ENCODE measurements around the gene ATAT1.
A peak's percentile ranks its signal among the peaks of the same experiment; 100 is the strongest.
"Not testable (repeated sequence)": the region's sequence is repeated elsewhere in the genome, so short reads cannot be mapped to it uniquely, and the experiment has no call there.

Gene ATAT1

GRCh38 chr6:30626484-30627366, at the start of gene ATAT1:
ATAT1 (plus strand) TSS chr6:30626874.
- H3K4me3 Mint-ChIP-seq: peak within 1 kb of the TSS; percentile 95 to 96
- peaks cover 40% of the 10 kb centered on the region for H3K4me1 Mint-ChIP-seq
- peak within 1 kb of the TSS; percentile 97 to 98 for H3K27ac Mint-ChIP-seq
- peak; percentile 80 to 83 for DNase-seq
- no peaks in the 10 kb centered on the region for H3K9me3 Mint-ChIP-seq
- ATAC-seq: peak; percentile 98
- no peaks in the 10 kb centered on the region for H3K27me3 Mint-ChIP-seq

GRCh38 chr6:30578051-30578450, 48.6 kb upstream of the ATAT1 start:
- Mint-ChIP-seq H3K4me1 (peaks cover 37% of the 10 kb centered on the region), H3K4me3 (no peak overlapping the region), H3K9me3 (no peaks in the 10 kb centered on the region), H3K27me3 (no peaks in the 10 kb centered on the region), H3K27ac (peak overlapping the region in 1 of 2 donors; percentile 49)
- ATAC-seq: no peak
- no peak for DNase-seq

DNA sequence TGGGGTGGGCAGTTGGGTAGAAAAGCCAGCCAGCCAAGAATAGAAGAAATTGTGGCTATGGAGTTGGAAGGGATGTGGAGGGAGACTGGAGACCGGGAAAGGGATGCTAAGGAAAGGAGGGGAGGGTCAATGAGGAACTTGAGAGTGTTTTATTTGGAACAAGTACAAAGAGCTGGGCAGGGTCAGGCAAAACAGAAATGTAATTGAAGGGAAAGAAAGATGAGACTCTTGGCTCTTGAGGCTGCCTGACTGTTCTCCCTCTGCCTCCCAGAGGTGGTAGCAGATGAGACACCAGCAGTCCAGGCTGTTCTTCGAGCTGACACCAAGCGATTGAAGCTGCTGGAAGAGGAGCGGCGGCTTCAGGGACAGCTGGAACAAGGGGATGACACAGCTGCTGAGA, 42.8 kb upstream of the ATAT1 start:
- no peak for DNase-seq
- H3K9me3 Mint-ChIP-seq: no peaks in the 10 kb centered on the region
- H3K4me3 Mint-ChIP-seq: no peak overlapping the region
- H3K27me3 Mint-ChIP-seq: no peaks in the 10 kb centered on the region
- ATAC-seq: no peak
- H3K4me1 Mint-ChIP-seq: no peaks in the 10 kb centered on the region
- no peak overlapping the region for H3K27ac Mint-ChIP-seq

GRCh38 chr6:30589754-30590358, 36.8 kb upstream of the ATAT1 start:
- Mint-ChIP-seq H3K9me3 (no peaks in the 10 kb centered on the region), H3K4me3 (no peak overlapping the region), H3K4me1 (peaks cover 6% of the 10 kb centered on the region), H3K27me3 (no peaks in the 10 kb centered on the region), H3K27ac (no peak overlapping the region)
- no peak for ATAC-seq
- DNase-seq: no peak

- H3K4me1 Mint-ChIP-seq: peaks cover 6% of the 10 kb centered on the region
- DNase-seq (no peak), ATAC-seq (no peak)
- no peaks in the 10 kb centered on the region for H3K27me3 Mint-ChIP-seq
- no peaks in the 10 kb centered on the region for H3K9me3 Mint-ChIP-seq
- H3K27ac Mint-ChIP-seq: peak overlapping the region in 1 of 2 donors; percentile 56
- H3K4me3 Mint-ChIP-seq: no peak overlapping the region
Measured at GRCh38 chr6:30590509-30590908, 36.2 kb upstream of the ATAT1 start.

DNA sequence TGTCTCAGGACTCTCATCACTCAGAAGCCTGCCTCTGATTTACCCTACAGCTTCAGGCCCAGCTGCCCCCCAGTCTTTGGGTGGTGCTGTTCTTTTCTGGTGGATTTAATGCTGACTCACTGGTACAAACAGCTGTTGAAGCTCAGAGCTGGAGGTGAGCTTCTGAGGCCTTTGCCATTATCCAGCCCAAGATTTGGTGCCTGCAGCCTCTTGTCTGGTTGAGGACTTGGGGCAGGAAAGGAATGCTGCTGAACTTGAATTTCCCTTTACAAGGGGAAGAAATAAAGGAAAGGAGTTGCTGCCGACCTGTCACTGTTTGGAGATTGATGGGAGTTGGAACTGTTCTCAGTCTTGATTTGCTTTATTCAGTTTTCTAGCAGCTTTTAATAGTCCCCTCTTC, 35.7 kb upstream of the ATAT1 start:
- no peaks in the 10 kb centered on the region for H3K27me3 Mint-ChIP-seq
- DNase-seq (no peak), ATAC-seq (no peak)
- H3K27ac Mint-ChIP-seq: peak overlapping the region in 1 of 2 donors; percentile 5
- H3K9me3 Mint-ChIP-seq: no peaks in the 10 kb centered on the region
- peaks cover 6% of the 10 kb centered on the region for H3K4me1 Mint-ChIP-seq
- H3K4me3 Mint-ChIP-seq: no peak overlapping the region

DNA sequence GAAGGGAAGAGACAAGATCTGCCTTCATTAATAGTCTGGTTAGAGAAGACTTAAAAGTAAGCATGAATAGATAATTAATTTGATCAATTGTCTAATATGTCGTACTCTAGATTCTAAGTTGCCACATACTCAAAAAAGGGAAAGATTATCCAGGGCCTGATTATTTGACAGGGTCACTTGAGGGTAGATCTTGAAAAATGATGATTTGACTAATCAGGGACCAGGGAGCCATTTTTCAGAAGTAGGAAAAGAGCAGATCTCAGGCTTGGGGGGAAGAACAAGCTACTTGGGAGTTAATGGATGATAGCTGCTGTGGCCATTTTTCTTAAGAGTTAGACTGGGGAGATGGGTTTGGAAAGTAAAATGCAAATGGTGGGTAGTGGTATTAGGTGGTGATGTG, 34.4 kb upstream of the ATAT1 start:
- H3K9me3 Mint-ChIP-seq: no peaks in the 10 kb centered on the region
- H3K4me3 Mint-ChIP-seq: no peak overlapping the region
- DNase-seq: no peak
- peaks cover 13% of the 10 kb centered on the region for H3K4me1 Mint-ChIP-seq
- H3K27ac Mint-ChIP-seq: peak overlapping the region; percentile 3
- no peaks in the 10 kb centered on the region for H3K27me3 Mint-ChIP-seq
- ATAC-seq: no peak

DNA sequence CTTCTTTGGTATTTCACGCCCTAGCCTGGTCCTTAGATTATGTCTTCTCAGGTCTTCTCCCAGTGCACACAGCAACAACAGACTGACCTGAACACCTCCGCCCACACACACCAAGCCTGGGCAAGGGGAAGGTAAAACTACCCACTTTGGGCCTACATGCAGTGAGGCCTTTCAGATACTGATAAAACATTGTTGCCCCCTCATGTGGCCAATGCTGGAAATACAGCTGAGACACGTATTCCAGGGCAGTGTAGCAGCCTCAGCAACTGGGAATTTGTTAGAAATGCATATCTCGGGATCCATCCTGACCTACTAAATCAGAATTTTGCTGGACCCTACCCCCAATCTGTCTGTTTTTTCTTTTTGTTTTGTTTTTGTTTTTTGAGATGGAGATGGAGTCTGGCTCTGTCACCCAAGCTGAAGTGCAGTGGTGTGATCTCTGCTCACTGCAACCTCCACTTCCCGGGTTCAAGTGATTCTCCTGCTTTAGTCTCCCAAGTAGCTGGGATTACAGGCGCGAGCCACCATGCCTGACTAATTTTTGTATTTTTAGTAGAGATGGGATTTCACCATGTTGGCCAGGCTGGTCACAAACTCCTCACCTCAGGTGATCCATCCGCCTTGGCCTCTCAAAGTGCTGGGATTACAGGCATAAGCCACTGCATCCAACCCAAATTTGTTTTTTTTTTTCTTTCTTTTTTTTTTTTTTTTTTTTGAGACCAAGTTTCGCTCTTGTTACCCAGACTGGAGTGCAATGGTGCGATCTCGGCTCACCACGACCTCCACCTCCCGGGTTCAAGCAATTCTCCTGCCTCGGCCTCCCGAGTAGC, 29.1 kb upstream of the ATAT1 start:
- Mint-ChIP-seq H3K4me1 (peaks cover 30% of the 10 kb centered on the region), H3K27ac (peak overlapping the region in 1 of 2 donors; percentile 90)
- DNase-seq (peak; percentile 74 to 79), ATAC-seq (peak; percentile 86)
- not testable (repeated sequence) for H3K4me3 Mint-ChIP-seq, H3K27me3 Mint-ChIP-seq, H3K9me3 Mint-ChIP-seq

DNA sequence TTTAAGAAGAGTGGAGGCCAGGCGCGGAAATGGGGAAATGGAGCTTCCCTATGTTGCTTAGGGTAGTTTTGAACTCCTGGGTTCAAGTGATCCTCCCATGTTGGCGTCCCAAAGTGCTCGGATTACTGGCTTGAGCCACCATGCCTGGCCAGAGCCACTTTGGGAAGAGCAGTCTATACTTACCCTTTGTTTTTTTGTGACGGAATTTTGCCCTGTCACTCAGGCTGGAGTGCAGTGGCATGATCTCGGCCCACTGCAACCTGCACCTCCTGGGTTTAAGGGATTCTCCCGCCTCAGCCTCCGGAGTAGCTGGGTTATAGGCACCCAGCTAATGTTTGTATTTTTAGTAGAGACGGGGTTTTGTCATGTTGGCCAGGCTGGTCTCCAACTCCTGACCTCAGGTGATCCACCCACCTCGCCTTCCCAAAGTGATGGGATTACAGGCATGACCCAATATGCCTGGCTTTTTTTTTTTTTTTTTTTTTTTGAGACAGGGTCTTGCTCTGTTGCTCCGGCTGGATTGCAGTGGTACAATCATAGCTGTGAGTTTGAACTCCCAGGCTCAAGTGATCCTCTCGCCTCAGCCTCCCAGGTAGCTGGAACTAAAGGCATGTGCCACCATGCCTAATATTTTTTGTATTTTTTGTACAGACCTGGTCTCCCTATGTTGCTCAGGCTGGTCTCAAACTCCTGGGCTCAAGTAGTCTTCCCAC, 27.6 kb upstream of the ATAT1 start:
- Mint-ChIP-seq H3K9me3 (no peaks in the 10 kb centered on the region), H3K4me1 (peaks cover 46% of the 10 kb centered on the region), H3K27me3 (no peaks in the 10 kb centered on the region), H3K4me3 (no peak overlapping the region), H3K27ac (peak overlapping the region; percentile 51 to 69)
- ATAC-seq (no peak), DNase-seq (no peak)

DNA sequence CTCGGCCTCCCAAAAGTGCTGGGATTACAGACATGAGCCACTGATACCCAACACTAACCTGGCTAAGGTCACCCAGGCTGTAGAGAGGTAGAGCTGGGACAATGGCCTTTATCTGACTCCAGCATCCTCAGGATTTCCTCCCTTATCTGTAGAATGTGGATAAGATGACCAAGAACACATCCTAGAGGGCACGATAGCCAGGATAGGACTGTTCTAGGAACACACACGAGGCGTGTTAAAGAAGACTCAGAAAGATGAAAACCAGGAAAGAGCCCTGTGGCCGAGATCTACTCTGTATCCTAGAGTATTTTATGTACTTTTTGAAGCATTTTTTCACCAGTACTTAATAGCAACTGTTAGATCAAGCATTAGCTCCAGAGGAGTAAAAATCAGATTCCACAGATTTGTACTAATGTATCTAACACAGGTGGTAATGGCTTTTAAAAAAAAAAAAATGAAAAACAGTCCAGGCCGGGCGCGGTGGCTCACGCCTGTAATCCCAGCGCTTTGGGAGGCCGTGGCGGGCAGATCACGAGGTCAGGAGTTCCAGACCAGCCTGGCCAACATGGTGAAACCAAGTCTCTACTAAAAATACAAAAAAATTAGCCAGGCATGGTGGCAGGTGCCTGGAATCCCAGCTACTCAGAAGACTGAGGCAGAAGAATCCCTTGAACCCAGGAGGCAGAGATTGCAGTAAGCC, 26.9 kb upstream of the ATAT1 start:
- no peak overlapping the region for H3K4me3 Mint-ChIP-seq
- ATAC-seq (no peak), DNase-seq (no peak)
- H3K27ac Mint-ChIP-seq: peak overlapping the region; percentile 51 to 69
- H3K9me3 Mint-ChIP-seq: no peaks in the 10 kb centered on the region
- no peaks in the 10 kb centered on the region for H3K27me3 Mint-ChIP-seq
- H3K4me1 Mint-ChIP-seq: peaks cover 51% of the 10 kb centered on the region

GRCh38 chr6:30600451-30600961, 26.2 kb upstream of the ATAT1 start:
- ATAC-seq: no peak
- H3K9me3 Mint-ChIP-seq: no peaks in the 10 kb centered on the region
- H3K4me1 Mint-ChIP-seq: peaks cover 56% of the 10 kb centered on the region
- no peak overlapping the region for H3K4me3 Mint-ChIP-seq
- no peaks in the 10 kb centered on the region for H3K27me3 Mint-ChIP-seq
- peak overlapping the region; percentile 2 to 40 for H3K27ac Mint-ChIP-seq
- DNase-seq: no peak

- Mint-ChIP-seq H3K27me3 (no peaks in the 10 kb centered on the region), H3K4me3 (peak overlapping the region in 1 of 2 donors; percentile 7), H3K27ac (peak overlapping the region in 1 of 2 donors; percentile 71), H3K4me1 (peaks cover 56% of the 10 kb centered on the region), H3K9me3 (no peaks in the 10 kb centered on the region)
- DNase-seq: no peak
- ATAC-seq: peak; percentile 2
Measured at GRCh38 chr6:30601436-30601814, 25.2 kb upstream of the ATAT1 start.

DNA sequence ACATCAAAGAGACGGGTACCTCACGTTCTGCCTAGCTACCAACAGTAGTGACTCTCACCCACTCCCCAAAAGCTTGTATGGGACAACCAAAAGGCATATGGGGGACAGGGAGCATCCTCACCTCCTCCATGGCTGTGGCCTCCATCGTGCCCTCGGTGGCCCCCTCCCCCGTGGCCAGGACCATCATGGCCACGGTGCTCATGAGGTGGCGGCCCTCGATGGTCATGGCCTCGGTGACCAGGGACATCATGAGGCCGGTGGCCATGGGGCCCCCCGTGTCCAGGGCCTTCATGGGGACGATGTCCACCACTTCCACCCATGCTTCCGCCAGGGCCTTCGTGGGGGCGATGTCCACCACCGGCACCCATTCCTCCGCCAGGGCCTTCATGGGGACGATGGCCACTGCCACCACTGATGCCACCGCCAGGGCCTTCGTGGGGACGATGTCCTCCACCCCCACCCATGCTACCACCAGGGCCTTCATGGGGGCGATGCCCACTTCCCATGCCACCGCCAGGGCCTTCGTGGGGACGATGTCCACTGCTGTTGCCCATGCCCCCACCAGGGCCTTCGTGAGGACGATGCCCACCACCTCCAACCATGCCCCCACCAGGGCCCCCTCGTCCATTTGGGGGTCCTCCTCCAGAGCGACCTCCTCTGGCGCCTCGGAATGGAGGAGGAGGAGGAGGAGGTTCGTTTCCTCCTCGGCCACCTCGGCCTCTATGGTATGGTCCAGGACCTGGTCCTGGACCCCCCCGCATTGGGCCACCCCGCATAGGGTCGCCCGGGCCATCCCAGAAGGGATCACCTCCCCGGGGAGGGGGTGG, 24.6 kb upstream of the ATAT1 start:
- DNase-seq: no peak
- Mint-ChIP-seq H3K27me3 (no peaks in the 10 kb centered on the region), H3K4me1 (peaks cover 52% of the 10 kb centered on the region), H3K4me3 (no peak overlapping the region), H3K27ac (peak overlapping the region in 1 of 2 donors; percentile 71), H3K9me3 (no peaks in the 10 kb centered on the region)
- peak; percentile 47 for ATAC-seq

DNA sequence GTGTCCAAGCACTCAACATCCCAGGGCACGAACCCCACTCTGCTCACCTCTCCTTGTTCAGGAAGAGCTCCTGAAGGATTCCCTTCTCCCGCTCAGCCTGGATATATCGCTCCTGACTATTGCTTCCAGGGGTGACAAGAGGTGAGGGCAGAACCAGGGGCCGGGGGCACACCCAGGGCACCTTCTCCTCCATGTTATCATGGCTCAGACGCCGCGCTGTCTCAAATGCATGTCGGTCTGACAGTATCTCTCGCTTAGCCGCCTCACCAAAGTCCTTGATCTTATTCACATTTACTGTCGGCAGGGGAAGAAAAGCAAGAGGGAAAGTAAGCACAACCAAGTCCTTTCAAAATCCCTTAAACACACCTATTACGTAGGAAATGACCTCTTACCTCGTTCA, 22.7 kb upstream of the ATAT1 start:
- H3K4me3 Mint-ChIP-seq: no peak overlapping the region

More for the DNA sequence above, 22.7 kb upstream of the ATAT1 start:
- no peak for DNase-seq
- peaks cover 55% of the 10 kb centered on the region for H3K4me1 Mint-ChIP-seq
- H3K27ac Mint-ChIP-seq: peak overlapping the region in 1 of 2 donors; percentile 82
- H3K9me3 Mint-ChIP-seq: no peaks in the 10 kb centered on the region
- no peak for ATAC-seq
- no peaks in the 10 kb centered on the region for H3K27me3 Mint-ChIP-seq

Data from stimulated activated naive CD8-positive, alpha-beta T cell treated with anti-CD3 and anti-CD28 coated beads, Interleukin-15, amount 100 ng/mL, for 72 hours (primary cell).